Esophagus muscularis mucosa (tissue), 4 donors: ENCODE data around the gene XK. TPM values are rescaled to one million over a fixed set of nuclear protein-coding genes. Genes with fewer than 3 reads are reported as not detected.

Experiments
- DNase-seq: peaks from one replicate; pipeline ENCODE4 v3.0.0-alpha.2; 2017; ENCODE audit errors: extremely low spot score
- H3K27ac ChIP-seq, 4 donors: fragments of 200-600 bp; sonication (generic); replicated peaks in 1 of 4; 1 replicate in 3 of 4; 2 replicates in 1 of 4; pipeline ENCODE4 v1.5.1; 2016 to 2019; ENCODE audit warnings: mild to moderate bottlenecking in 1 of 4
- H3K27me3 ChIP-seq, 4 donors: fragments of 200-600 bp; sonication (generic); one replicate each; pipeline versions ENCODE4 v1.5.1 to v1.6.0; 2016 to 2019
- H3K36me3 ChIP-seq, 4 donors: fragments of 200-600 bp; sonication (generic); one replicate each; pipeline ENCODE4 v1.5.1; 2016 to 2019
- H3K4me1 ChIP-seq, 4 donors: fragments of 200-600 bp; sonication (generic); one replicate each; pipeline ENCODE4 v1.5.1; 2016 to 2019
- H3K4me3 ChIP-seq, 4 donors: fragments of 200-600 bp; sonication (generic); 1 replicate in 2 of 4; 2 replicates in 2 of 4; pipeline ENCODE4 v1.5.1; 2016 to 2019; ENCODE audit warnings: mild to moderate bottlenecking in 4 of 4, moderate library complexity in 1 of 4
- H3K9me3 ChIP-seq, 4 donors: fragments of 200-600 bp; sonication (generic); 1 replicate in 3 of 4; 2 replicates in 1 of 4; pipeline ENCODE4 v1.5.1; 2016 to 2019
- CTCF ChIP-seq, 3 experiments: fragments of 200-600 bp in 2 of 3; fragments of 450-650 bp in 1 of 3; sonication (generic) in 2 of 3; IDR thresholded peaks; one replicate each; pipeline ENCODE4 v1.5.1; 2017 to 2019; ENCODE audit warnings: antibody characterized with exemption in 3 of 3, mild to moderate bottlenecking in 2 of 3, moderate library complexity in 1 of 3
- EP300 ChIP-seq: sonication (generic); formaldehyde crosslinking; IDR thresholded peaks from one replicate; pipeline ENCODE4 v1.6.1; 2017; ENCODE audit warnings: antibody characterized with exemption
- POLR2A ChIP-seq: fragments of 450-650 bp; IDR thresholded peaks from one replicate; pipeline ENCODE4 v1.6.1; 2017; ENCODE audit warnings: antibody characterized with exemption, moderate library complexity, mild to moderate bottlenecking, low read depth
- POLR2AphosphoS5 ChIP-seq, 2 donors: sonication (generic); formaldehyde crosslinking; IDR thresholded peaks; one replicate each; pipeline ENCODE4 v1.6.1; 2017; ENCODE audit warnings: antibody characterized with exemption in 2 of 2
- WGBS: methylation state at CpG from one replicate; pipeline ENCODE4 v1.1.5; 2018; 5-methylcytosine and 5-hydroxymethylcytosine counted together
- intact Hi-C: fragments of 100-400 bp; cut with DNase I; formaldehyde crosslinking; loops from one replicate; pipeline ENCODE4 v1.15.1; 2023
- total RNA-seq, 4 donors: library from RNA; depleted of rRNA; stranded (reverse); fragments of >200 nt; gene quantifications; one replicate each; pipeline versions ENCODE4 v1.1.0 to v1.2.1, GENCODE V29; 2016

Gene XK
- total RNA-seq, 4 donors from 2014 or later = 8.4 to 11.9 (median 9.9) TPM

GRCh38 chrX:37753384-37753783, 67.8 kb downstream of the XK start:
- Histone ChIP-seq H3K4me3 (no peak overlapping the region), H3K27me3 (no peaks in the 10 kb centered on the region), H3K9me3 (peaks cover 0 to 4% (median 0%) of the 10 kb centered on the region in 4 donors), H3K36me3 (no peaks in the 10 kb centered on the region), H3K27ac (no peak overlapping the region), H3K4me1 (no peaks in the 10 kb centered on the region)
- no peak for DNase-seq
- TF ChIP-seq CTCF (IDR thresholded peaks at IDR 0.05) (no peak), EP300 (no peak), POLR2A (no peak), POLR2AphosphoS5 (IDR thresholded peaks at IDR 0.05) (no peak)
- intact Hi-C loops = no loop called here
- 65% methylated on average over 2 of the region's 2 CpGs for WGBS

GRCh38 chrX:37754516-37754915, 68.9 kb downstream of the XK start:
- Histone ChIP-seq H3K4me3 (no peak overlapping the region), H3K27me3 (no peaks in the 10 kb centered on the region), H3K27ac (no peak overlapping the region), H3K9me3 (peaks cover 0 to 4% (median 0%) of the 10 kb centered on the region in 4 donors), H3K36me3 (no peaks in the 10 kb centered on the region), H3K4me1 (no peaks in the 10 kb centered on the region)
- TF ChIP-seq CTCF (IDR thresholded peaks at IDR 0.05) (no peak), EP300 (no peak), POLR2AphosphoS5 (IDR thresholded peaks at IDR 0.05) (no peak), POLR2A (no peak)
- DNase-seq = no peak
- intact Hi-C loops = no loop called here
- 84% methylated on average over 2 of the region's 2 CpGs for whole genome bisulfite sequencing

- H3K36me3 ChIP-seq = no peaks in the 10 kb centered on the region
- H3K4me1 ChIP-seq = no peaks in the 10 kb centered on the region
- H3K27ac ChIP-seq = no peak overlapping the region
- peaks cover 0 to 4% (median 0%) of the 10 kb centered on the region in 4 donors for H3K9me3 ChIP-seq
- H3K4me3 ChIP-seq = no peak overlapping the region
- intact Hi-C loops = no loop called here
- no peaks in the 10 kb centered on the region for H3K27me3 ChIP-seq
- no peak for TF ChIP-seq CTCF (IDR thresholded peaks at IDR 0.05)
- no peak for DNase-seq
Measured at GRCh38 chrX:37755025-37755424, 69.4 kb downstream of the XK start.

GRCh38 chrX:37757082-37757481, 71.5 kb downstream of the XK start:
- TF ChIP-seq EP300 (no peak), CTCF (IDR thresholded peaks at IDR 0.05) (no peak), POLR2A (no peak), POLR2AphosphoS5 (IDR thresholded peaks at IDR 0.05) (no peak)
- peaks cover 0 to 5% (median 0%) of the 10 kb centered on the region in 4 donors for H3K27me3 ChIP-seq
- intact Hi-C loops = no loop called here
- H3K4me3 ChIP-seq = no peak overlapping the region
- H3K36me3 ChIP-seq = no peaks in the 10 kb centered on the region
- H3K27ac ChIP-seq = no peak overlapping the region
- DNase-seq = no peak
- H3K9me3 ChIP-seq = peaks cover 0 to 4% (median 0%) of the 10 kb centered on the region in 4 donors
- no peaks in the 10 kb centered on the region for H3K4me1 ChIP-seq

- 85% methylated on average over 1 of the region's 1 CpG for WGBS
Measured at GRCh38 chrX:37759351-37759750, 73.8 kb downstream of the XK start.

More at GRCh38 chrX:37759351-37759750, 73.8 kb downstream of the XK start:
- intact Hi-C loops = no loop called here
- no peak overlapping the region for H3K27ac ChIP-seq
- no peaks in the 10 kb centered on the region for H3K36me3 ChIP-seq
- no peaks in the 10 kb centered on the region for H3K4me1 ChIP-seq
- TF ChIP-seq CTCF (IDR thresholded peaks at IDR 0.05) (no peak), POLR2AphosphoS5 (IDR thresholded peaks at IDR 0.05) (no peak), EP300 (no peak), POLR2A (no peak)
- H3K9me3 ChIP-seq = no peaks in the 10 kb centered on the region
- peaks cover 0 to 5% (median 0%) of the 10 kb centered on the region in 4 donors for H3K27me3 ChIP-seq
- H3K4me3 ChIP-seq = no peak overlapping the region
- no peak for DNase-seq
